Keratinocyte (primary cell): ENCODE data around the gene C7orf57. TPM values are rescaled to one million over a fixed set of nuclear protein-coding genes. Genes with fewer than 3 reads are reported as not detected.

Experiments
- DNase-seq: peaks from one replicate; pipeline ENCODE4 v3.0.0-alpha.2; 2011; ENCODE audit warnings: low read depth, missing footprints, low spot score
- FAIRE-seq: peaks from 2 replicates; lab custom pipeline; 2011; peaks lifted over from hg19 to GRCh38; lab: Jason Lieb, UNC
- H2AFZ ChIP-seq: 2 replicates; pipeline ENCODE4 v1.6.0; 2012; ENCODE audit warnings: low read length, control low read depth, inconsistent platforms; ENCODE audit not compliant: control insufficient read depth
- H3K27ac ChIP-seq: 2 replicates; pipeline ENCODE4 v1.5.1; 2011; ENCODE audit warnings: low read length; ENCODE audit not compliant: control insufficient read depth, insufficient read depth
- H3K27me3 ChIP-seq: 3 replicates; pipeline ENCODE4 v1.6.0; 2011; ENCODE audit warnings: low read length; ENCODE audit not compliant: control insufficient read depth, insufficient read depth; ENCODE audit errors: extremely low read depth
- H3K36me3 ChIP-seq, 2 experiments: 2 replicates in 1 of 2; 3 replicates in 1 of 2; pipeline ENCODE4 v1.5.1; 2011; ENCODE audit warnings: low read length in 2 of 2, mild to moderate bottlenecking in 1 of 2; ENCODE audit not compliant: control insufficient read depth in 2 of 2, insufficient read depth in 2 of 2; ENCODE audit errors: extremely low read depth in 1 of 2
- H3K4me1 ChIP-seq: 3 replicates; pipeline ENCODE4 v1.5.1; 2011; ENCODE audit warnings: low read length; ENCODE audit not compliant: control insufficient read depth, insufficient read depth; ENCODE audit errors: extremely low read depth
- H3K4me2 ChIP-seq: 3 replicates; pipeline ENCODE4 v1.6.0; 2011; ENCODE audit warnings: low read depth, low read length; ENCODE audit not compliant: control insufficient read depth, insufficient read depth; ENCODE audit errors: extremely low read depth
- H3K4me3 ChIP-seq, 3 experiments: fragments of 200-600 bp in 1 of 3; sonication (generic) in 1 of 3; 2 replicates in 2 of 3; 3 replicates in 1 of 3; pipeline ENCODE4 v1.5.1; 2011 to 2016; ENCODE audit warnings: low read length in 3 of 3, mild to moderate bottlenecking in 3 of 3, control low read depth in 2 of 3, inconsistent platforms in 1 of 3, low read depth in 1 of 3, mixed read lengths in 1 of 3, mixed run types in 1 of 3, moderate library complexity in 1 of 3; ENCODE audit not compliant: control insufficient read depth in 2 of 3, insufficient read depth in 2 of 3; ENCODE audit errors: extremely low read depth in 1 of 3
- H3K79me2 ChIP-seq: 2 replicates; pipeline ENCODE4 v1.6.0; 2012; ENCODE audit warnings: low read length; ENCODE audit not compliant: control insufficient read depth, insufficient read depth
- H3K9ac ChIP-seq: 3 replicates; pipeline ENCODE4 v1.6.0; 2011; ENCODE audit warnings: low read length; ENCODE audit not compliant: control insufficient read depth, insufficient read depth; ENCODE audit errors: extremely low read depth
- H3K9me1 ChIP-seq: 3 replicates; pipeline ENCODE4 v1.6.0; 2011; ENCODE audit warnings: low read length; ENCODE audit not compliant: control insufficient read depth, insufficient read depth; ENCODE audit errors: extremely low read depth
- H3K9me3 ChIP-seq: 2 replicates; pipeline ENCODE4 v1.5.1; 2012; ENCODE audit warnings: low read depth, low read length; ENCODE audit not compliant: control insufficient read depth
- H4K20me1 ChIP-seq: 3 replicates; pipeline ENCODE4 v1.6.0; 2011; ENCODE audit warnings: low read length; ENCODE audit not compliant: control insufficient read depth, insufficient read depth; ENCODE audit errors: extremely low read depth
- EZH2 ChIP-seq: IDR thresholded peaks from one replicate; pipeline ENCODE4 v1.6.1; 2012; ENCODE audit warnings: inconsistent platforms, mild to moderate bottlenecking, low read length, moderate library complexity
- dilution Hi-C: fragments of 300-500 bp; cut with MboI; formaldehyde crosslinking; loops from one replicate; pipeline ENCODE4 v1.7.0; 2020; ENCODE audit warnings: low sequenced_read_pairs; ENCODE audit not compliant: extremely low pct_ligation_motif_present
- polyA plus RNA-seq, 5 experiments: library from polyadenylated mRNA; depleted of rRNA in 3 of 5; stranded (reverse) in 3 of 5; stranded (forward) in 1 of 5; unstranded in 1 of 5; fragments of >200 nt; gene quantifications; 1 replicate in 1 of 5; 2 replicates in 3 of 5; 3 replicates in 1 of 5; pipeline versions ENCODE4 v1.2.1 to v1.2.3, GENCODE V29; 2011 to 2012; ENCODE audit warnings: missing spikeins in 2 of 5, low read depth in 1 of 5, low replicate concordance in 1 of 5
- TF ChIP-seq, protein P1 (sequence below), 3 experiments: IDR thresholded peaks in 1 of 3; conservative IDR thresholded peaks in 1 of 3; optimal IDR thresholded peaks in 1 of 3; 2 replicates in 2 of 3; 3 replicates in 1 of 3; pipeline versions ENCODE3 to v1.5.1; 2011; ENCODE audit warnings: low read length in 3 of 3, mild to moderate bottlenecking in 3 of 3, moderate library complexity in 2 of 3, control low read depth in 1 of 3, inconsistent platforms in 1 of 3; ENCODE audit not compliant: insufficient read depth in 2 of 3; ENCODE audit errors: extremely low read depth in 1 of 3

The C7orf57 gene
- polyA plus RNA-seq, 1 donor (not counting 4 experiments of a cell fraction or from before 2014, with no cell fraction given): 0.60 TPM

DNA sequence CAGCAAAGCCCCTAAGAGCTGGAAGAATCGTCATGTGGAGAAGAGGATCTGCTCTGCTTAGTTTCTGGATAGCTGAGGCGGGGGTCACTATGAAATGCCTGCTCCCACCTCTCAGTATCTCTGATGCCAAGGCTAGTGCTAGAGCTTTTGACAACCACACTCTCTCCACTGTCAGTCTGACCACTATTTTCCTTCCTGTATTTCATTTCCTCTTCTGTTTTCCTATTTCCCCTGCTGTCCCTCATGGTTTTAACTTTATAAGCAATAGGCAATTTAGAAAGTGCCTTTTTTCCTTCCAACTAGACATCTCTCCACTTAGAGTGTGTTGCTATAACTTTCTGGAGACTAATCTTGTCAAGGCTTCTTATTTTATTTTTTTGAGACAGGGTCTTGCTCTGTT lies 23.6 kb downstream of the C7orf57 start:
- no peaks in the 10 kb centered on the region for H3K79me2 ChIP-seq
- no peak overlapping the region for H3K27ac ChIP-seq
- H3K4me3 ChIP-seq: no peak overlapping the region
- no peak overlapping the region for H3K4me2 ChIP-seq
- no peak for DNase-seq
- dilution Hi-C loops: no loop called here
- no peaks in the 10 kb centered on the region for H3K9me1 ChIP-seq
- no peaks in the 10 kb centered on the region for H3K4me1 ChIP-seq
- no peaks in the 10 kb centered on the region for H4K20me1 ChIP-seq
- no peaks in the 10 kb centered on the region for H3K9me3 ChIP-seq
- no peak for TF ChIP-seq EZH2
- TF ChIP-seq, protein P1, sequence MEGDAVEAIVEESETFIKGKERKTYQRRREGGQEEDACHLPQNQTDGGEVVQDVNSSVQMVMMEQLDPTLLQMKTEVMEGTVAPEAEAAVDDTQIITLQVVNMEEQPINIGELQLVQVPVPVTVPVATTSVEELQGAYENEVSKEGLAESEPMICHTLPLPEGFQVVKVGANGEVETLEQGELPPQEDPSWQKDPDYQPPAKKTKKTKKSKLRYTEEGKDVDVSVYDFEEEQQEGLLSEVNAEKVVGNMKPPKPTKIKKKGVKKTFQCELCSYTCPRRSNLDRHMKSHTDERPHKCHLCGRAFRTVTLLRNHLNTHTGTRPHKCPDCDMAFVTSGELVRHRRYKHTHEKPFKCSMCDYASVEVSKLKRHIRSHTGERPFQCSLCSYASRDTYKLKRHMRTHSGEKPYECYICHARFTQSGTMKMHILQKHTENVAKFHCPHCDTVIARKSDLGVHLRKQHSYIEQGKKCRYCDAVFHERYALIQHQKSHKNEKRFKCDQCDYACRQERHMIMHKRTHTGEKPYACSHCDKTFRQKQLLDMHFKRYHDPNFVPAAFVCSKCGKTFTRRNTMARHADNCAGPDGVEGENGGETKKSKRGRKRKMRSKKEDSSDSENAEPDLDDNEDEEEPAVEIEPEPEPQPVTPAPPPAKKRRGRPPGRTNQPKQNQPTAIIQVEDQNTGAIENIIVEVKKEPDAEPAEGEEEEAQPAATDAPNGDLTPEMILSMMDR (optimal IDR thresholded peaks at IDR 0.05 in 1 of 3, IDR thresholded peaks at IDR 0.05 in 1 of 3, conservative IDR thresholded peaks at IDR 0.05 in 1 of 3; ENCODE audit: extremely low read depth in 1 of 3, insufficient read depth in 2 of 3, low read length in 3 of 3): no peak
- no peak for FAIRE-seq
- H2AFZ ChIP-seq: no peak overlapping the region
- H3K36me3 ChIP-seq: no peaks in the 10 kb centered on the region
- H3K9ac ChIP-seq: no peak overlapping the region
- no peaks in the 10 kb centered on the region for H3K27me3 ChIP-seq

GRCh38 chr7:48059706-48060105 lies 24.4 kb downstream of the C7orf57 start:
- H3K9ac ChIP-seq: no peak overlapping the region
- no peak overlapping the region for H3K4me3 ChIP-seq
- dilution Hi-C loops: no loop called here
- no peaks in the 10 kb centered on the region for H3K9me3 ChIP-seq
- H3K36me3 ChIP-seq: no peaks in the 10 kb centered on the region
- H3K4me2 ChIP-seq: no peak overlapping the region
- DNase-seq: no peak
- TF ChIP-seq, protein P1 (optimal IDR thresholded peaks at IDR 0.05 in 1 of 3, IDR thresholded peaks at IDR 0.05 in 1 of 3, conservative IDR thresholded peaks at IDR 0.05 in 1 of 3; ENCODE audit: extremely low read depth in 1 of 3, insufficient read depth in 2 of 3, low read length in 3 of 3): no peak
- no peak for TF ChIP-seq EZH2
- H4K20me1 ChIP-seq: no peaks in the 10 kb centered on the region
- no peaks in the 10 kb centered on the region for H3K9me1 ChIP-seq
- H3K27ac ChIP-seq: no peak overlapping the region
- no peak for FAIRE-seq
- H2AFZ ChIP-seq: no peak overlapping the region
- no peaks in the 10 kb centered on the region for H3K79me2 ChIP-seq
- H3K27me3 ChIP-seq: no peaks in the 10 kb centered on the region
- no peaks in the 10 kb centered on the region for H3K4me1 ChIP-seq
